KMS-11 (cell line): ENCODE data around the gene TMEFF2.
"Not testable (repeated sequence)": the region's sequence is repeated elsewhere in the genome, so short reads cannot be mapped to it uniquely, and the experiment has no call there.

ENCODE experiments used
- H2AFZ ChIP-seq: fragments of 200-600 bp; sonication (generic); 2 replicates; pipeline ENCODE4 v1.6.1; 2016; ENCODE audit warnings: antibody characterized with exemption, mixed run types, low read depth
- H3K27ac ChIP-seq: fragments of 200-600 bp; sonication (generic); 2 replicates; pipeline ENCODE4 v1.6.1; 2016; ENCODE audit warnings: mild to moderate bottlenecking, mixed run types
- H3K27me3 ChIP-seq: fragments of 200-600 bp; sonication (generic); 2 replicates; pipeline ENCODE4 v1.6.1; 2017; ENCODE audit warnings: mild to moderate bottlenecking, low read depth, mixed run types, moderate library complexity; ENCODE audit not compliant: insufficient read depth
- H3K36me3 ChIP-seq: fragments of 200-600 bp; sonication (generic); 2 replicates; pipeline ENCODE4 v1.6.1; 2017; ENCODE audit warnings: mild to moderate bottlenecking, mixed run types; ENCODE audit not compliant: insufficient read depth
- H3K4me1 ChIP-seq: fragments of 200-600 bp; sonication (generic); 2 replicates; pipeline ENCODE4 v1.6.1; 2016; ENCODE audit warnings: mild to moderate bottlenecking, low read depth, mixed run types; ENCODE audit not compliant: poor library complexity, severe bottlenecking
- H3K4me2 ChIP-seq: fragments of 200-600 bp; sonication (generic); 2 replicates; pipeline ENCODE4 v1.7.0; 2016; ENCODE audit warnings: mild to moderate bottlenecking, mixed run types
- H3K4me3 ChIP-seq: fragments of 200-600 bp; sonication (generic); IDR thresholded peaks from 2 replicates; pipeline ENCODE4 v1.6.1; 2017; ENCODE audit warnings: low read depth, low read length, mixed read lengths; ENCODE audit not compliant: insufficient read depth
- H3K79me2 ChIP-seq: fragments of 200-600 bp; sonication (generic); 2 replicates; pipeline ENCODE4 v1.6.1; 2016; ENCODE audit warnings: low read depth, mixed run types; ENCODE audit not compliant: insufficient read depth
- H3K9ac ChIP-seq: fragments of 200-600 bp; sonication (generic); 2 replicates; pipeline ENCODE4 v1.6.1; 2016; ENCODE audit warnings: mild to moderate bottlenecking, mixed run types
- H4K20me1 ChIP-seq: fragments of 200-600 bp; sonication (generic); 2 replicates; pipeline ENCODE4 v1.6.1; 2016; ENCODE audit warnings: mild to moderate bottlenecking, mixed run types; ENCODE audit not compliant: insufficient read depth
- CTCF ChIP-seq: fragments of 200-600 bp; sonication (generic); conservative IDR thresholded peaks from 2 replicates; pipeline ENCODE4 v1.6.1; 2017; ENCODE audit warnings: low read depth, mild to moderate bottlenecking, antibody characterized with exemption, low read length, moderate library complexity, mixed read lengths

TMEFF2 gene

GRCh38 chr2:191927319-191927867 is 267.3 kb downstream of the TMEFF2 start:
- no peak for TF ChIP-seq CTCF
- H3K9ac ChIP-seq, result no peak overlapping the region
- no peak overlapping the region for H2AFZ ChIP-seq
- H4K20me1 ChIP-seq, result no peaks in the 10 kb centered on the region
- no peaks in the 10 kb centered on the region for H3K36me3 ChIP-seq
- H3K4me3 ChIP-seq, result no peak overlapping the region
- no peak overlapping the region for H3K4me2 ChIP-seq
- H3K4me1 ChIP-seq, result no peaks in the 10 kb centered on the region
- no peaks in the 10 kb centered on the region for H3K27me3 ChIP-seq
- H3K27ac ChIP-seq, result no peak overlapping the region
- H3K79me2 ChIP-seq, result no peaks in the 10 kb centered on the region

GRCh38 chr2:191926671-191927070 is 268.1 kb downstream of the TMEFF2 start:
- Histone ChIP-seq H3K79me2 (no peaks in the 10 kb centered on the region), H3K4me3 (no peak overlapping the region), H2AFZ (no peak overlapping the region), H4K20me1 (no peaks in the 10 kb centered on the region), H3K9ac (no peak overlapping the region), H3K27ac (no peak overlapping the region), H3K4me2 (no peak overlapping the region), H3K27me3 (no peaks in the 10 kb centered on the region), H3K36me3 (no peaks in the 10 kb centered on the region), H3K4me1 (no peaks in the 10 kb centered on the region)
- TF ChIP-seq CTCF, result no peak

- Histone ChIP-seq H3K36me3 (no peaks in the 10 kb centered on the region), H4K20me1 (no peaks in the 10 kb centered on the region), H3K79me2 (no peaks in the 10 kb centered on the region), H3K27ac (no peak overlapping the region), H3K4me3 (no peak overlapping the region), H2AFZ (no peak overlapping the region), H3K4me2 (no peak overlapping the region), H3K9ac (no peak overlapping the region), H3K4me1 (no peaks in the 10 kb centered on the region), H3K27me3 (no peaks in the 10 kb centered on the region)
- TF ChIP-seq CTCF, result no peak
Observed at GRCh38 chr2:191923652-191923997, 271.1 kb downstream of the TMEFF2 start.

GRCh38 chr2:191922736-191923651 is 271.7 kb downstream of the TMEFF2 start:
- no peak for TF ChIP-seq CTCF
- no peak overlapping the region for H3K9ac ChIP-seq
- H3K36me3 ChIP-seq, result no peaks in the 10 kb centered on the region
- no peak overlapping the region for H3K4me3 ChIP-seq
- H3K79me2 ChIP-seq, result no peaks in the 10 kb centered on the region
- H3K27ac ChIP-seq, result no peak overlapping the region
- no peak overlapping the region for H3K4me2 ChIP-seq
- H4K20me1 ChIP-seq, result no peaks in the 10 kb centered on the region
- H2AFZ ChIP-seq, result no peak overlapping the region
- no peaks in the 10 kb centered on the region for H3K4me1 ChIP-seq
- H3K27me3 ChIP-seq, result no peaks in the 10 kb centered on the region

GRCh38 chr2:191921650-191922049 is 273.1 kb downstream of the TMEFF2 start:
- H3K4me2 ChIP-seq, H3K9ac ChIP-seq, H3K27ac ChIP-seq, H3K36me3 ChIP-seq, H3K4me1 ChIP-seq, H4K20me1 ChIP-seq, H3K79me2 ChIP-seq, H2AFZ ChIP-seq, H3K27me3 ChIP-seq, H3K4me3 ChIP-seq: not testable (repeated sequence)
